Suprapubic skin (tissue), 4 donors: ENCODE measurements around the gene RELCH. TPM values are rescaled to one million over a fixed set of nuclear protein-coding genes. Genes with fewer than 3 reads are reported as not detected.

Experiments used
- DNase-seq, 2 donors: peaks; one replicate each; pipeline ENCODE4 v3.0.0-alpha.2; 2019; ENCODE audit warnings: low spot score in 2 of 2
- H3K27ac ChIP-seq: fragments of 200-600 bp; sonication (generic); one replicate; pipeline ENCODE4 v1.5.1; 2019
- H3K27me3 ChIP-seq: fragments of 200-600 bp; sonication (generic); one replicate; pipeline ENCODE4 v1.5.1; 2019
- H3K36me3 ChIP-seq: fragments of 200-600 bp; sonication (generic); one replicate; pipeline ENCODE4 v1.5.1; 2019
- H3K4me1 ChIP-seq: fragments of 200-600 bp; sonication (generic); one replicate; pipeline ENCODE4 v1.5.1; 2019
- H3K4me3 ChIP-seq: fragments of 200-600 bp; sonication (generic); one replicate; pipeline ENCODE4 v1.5.1; 2019; ENCODE audit warnings: mild to moderate bottlenecking
- H3K9me3 ChIP-seq: fragments of 200-600 bp; sonication (generic); one replicate; pipeline ENCODE4 v1.5.1; 2019
- EP300 ChIP-seq: sonication (generic); formaldehyde crosslinking; IDR thresholded peaks from one replicate; pipeline ENCODE4 v1.6.1; 2017; ENCODE audit warnings: antibody characterized with exemption
- POLR2A ChIP-seq, 2 donors: fragments of 450-650 bp; IDR thresholded peaks; one replicate each; pipeline ENCODE4 v1.6.1; 2017; ENCODE audit warnings: antibody characterized with exemption in 2 of 2, mild to moderate bottlenecking in 2 of 2, moderate library complexity in 2 of 2
- POLR2AphosphoS5 ChIP-seq, 3 donors: sonication (generic); formaldehyde crosslinking; IDR thresholded peaks; one replicate each; pipeline ENCODE4 v1.6.1; 2017; ENCODE audit warnings: antibody characterized with exemption in 3 of 3
- WGBS: methylation state at CpG from one replicate; pipeline ENCODE4 v1.1.5; 2018; 5-methylcytosine and 5-hydroxymethylcytosine counted together
- total RNA-seq, 4 donors: library from RNA; depleted of rRNA; stranded (reverse); fragments of >200 nt; gene quantifications; one replicate each; pipeline ENCODE4 v1.1.0, GENCODE V29; 2016
- TF ChIP-seq, protein P1 (sequence below), 2 donors: fragments of 200-600 bp in 1 of 2; fragments of 450-650 bp in 1 of 2; sonication (generic) in 1 of 2; IDR thresholded peaks; one replicate each; pipeline ENCODE4 v1.5.1; 2016 to 2019; ENCODE audit warnings: antibody characterized with exemption in 2 of 2, mild to moderate bottlenecking in 1 of 2, moderate library complexity in 1 of 2

RELCH gene
- total RNA-seq, 4 donors from 2014 or later = 54.2 to 108 (median 61.9) TPM

DNA sequence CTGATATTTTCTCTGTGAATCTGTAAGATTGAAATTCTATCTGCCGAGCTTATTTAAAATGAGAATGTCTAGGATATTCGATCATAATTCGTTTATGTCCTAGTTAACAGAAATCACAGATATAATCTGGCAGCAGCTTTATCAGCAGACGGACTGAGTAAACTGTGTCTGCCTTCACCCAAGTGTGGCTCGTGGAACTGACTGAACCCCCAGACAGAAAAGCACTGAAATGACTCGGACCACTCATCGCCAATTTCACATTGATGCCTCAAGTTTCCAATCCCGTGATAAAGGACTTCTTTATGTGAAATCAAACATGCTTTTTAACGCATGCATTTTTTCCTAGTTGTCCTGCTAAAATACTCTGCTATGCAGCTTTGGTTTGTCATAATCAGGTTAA lies 153.9 kb downstream of the RELCH start:
- peaks cover 2% of the 10 kb centered on the region for H3K27me3 ChIP-seq
- no peak overlapping the region for H3K4me3 ChIP-seq
- no peaks in the 10 kb centered on the region for H3K9me3 ChIP-seq
- WGBS = 87% methylated on average over 9 of the region's 9 CpGs
- no peaks in the 10 kb centered on the region for H3K4me1 ChIP-seq
- TF ChIP-seq, protein P1, sequence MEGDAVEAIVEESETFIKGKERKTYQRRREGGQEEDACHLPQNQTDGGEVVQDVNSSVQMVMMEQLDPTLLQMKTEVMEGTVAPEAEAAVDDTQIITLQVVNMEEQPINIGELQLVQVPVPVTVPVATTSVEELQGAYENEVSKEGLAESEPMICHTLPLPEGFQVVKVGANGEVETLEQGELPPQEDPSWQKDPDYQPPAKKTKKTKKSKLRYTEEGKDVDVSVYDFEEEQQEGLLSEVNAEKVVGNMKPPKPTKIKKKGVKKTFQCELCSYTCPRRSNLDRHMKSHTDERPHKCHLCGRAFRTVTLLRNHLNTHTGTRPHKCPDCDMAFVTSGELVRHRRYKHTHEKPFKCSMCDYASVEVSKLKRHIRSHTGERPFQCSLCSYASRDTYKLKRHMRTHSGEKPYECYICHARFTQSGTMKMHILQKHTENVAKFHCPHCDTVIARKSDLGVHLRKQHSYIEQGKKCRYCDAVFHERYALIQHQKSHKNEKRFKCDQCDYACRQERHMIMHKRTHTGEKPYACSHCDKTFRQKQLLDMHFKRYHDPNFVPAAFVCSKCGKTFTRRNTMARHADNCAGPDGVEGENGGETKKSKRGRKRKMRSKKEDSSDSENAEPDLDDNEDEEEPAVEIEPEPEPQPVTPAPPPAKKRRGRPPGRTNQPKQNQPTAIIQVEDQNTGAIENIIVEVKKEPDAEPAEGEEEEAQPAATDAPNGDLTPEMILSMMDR (IDR thresholded peaks at IDR 0.05) = no peak
- TF ChIP-seq POLR2A (IDR thresholded peaks at IDR 0.05) (no peak), EP300 (no peak), POLR2AphosphoS5 (IDR thresholded peaks at IDR 0.05) (no peak)
- no peak for DNase-seq
- no peak overlapping the region for H3K27ac ChIP-seq
- H3K36me3 ChIP-seq = no peaks in the 10 kb centered on the region

DNA sequence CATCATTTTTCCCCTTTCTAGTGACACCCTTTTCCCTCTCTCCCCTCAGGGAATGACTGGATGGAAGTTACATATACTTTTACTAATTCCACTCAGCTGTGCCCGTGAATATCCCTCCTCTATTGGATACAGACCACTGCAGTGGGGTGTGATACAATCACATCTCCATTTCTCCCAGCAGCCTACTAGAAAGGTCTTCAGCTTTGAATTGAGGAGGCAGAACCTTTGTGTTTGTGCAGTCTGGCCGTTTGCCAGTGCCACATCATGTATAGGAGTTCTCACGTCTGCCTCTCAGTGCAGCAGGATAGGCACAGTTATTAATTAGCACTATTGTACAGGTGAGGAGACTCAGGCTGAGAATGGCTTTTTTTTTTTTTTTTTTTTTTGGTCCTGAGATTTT lies 154.4 kb downstream of the RELCH start:
- H3K36me3 ChIP-seq = no peaks in the 10 kb centered on the region
- TF ChIP-seq, protein P1 (IDR thresholded peaks at IDR 0.05) = no peak
- TF ChIP-seq POLR2A (IDR thresholded peaks at IDR 0.05) = no peak
- no peak for TF ChIP-seq EP300
- TF ChIP-seq POLR2AphosphoS5 (IDR thresholded peaks at IDR 0.05) = no peak
- H3K27me3 ChIP-seq = peaks cover 2% of the 10 kb centered on the region
- no peaks in the 10 kb centered on the region for H3K9me3 ChIP-seq
- H3K4me1 ChIP-seq = no peaks in the 10 kb centered on the region
- WGBS = 57% methylated on average over 3 of the region's 3 CpGs
- DNase-seq = no peak
- H3K4me3 ChIP-seq = no peak overlapping the region
- H3K27ac ChIP-seq = no peak overlapping the region

DNA sequence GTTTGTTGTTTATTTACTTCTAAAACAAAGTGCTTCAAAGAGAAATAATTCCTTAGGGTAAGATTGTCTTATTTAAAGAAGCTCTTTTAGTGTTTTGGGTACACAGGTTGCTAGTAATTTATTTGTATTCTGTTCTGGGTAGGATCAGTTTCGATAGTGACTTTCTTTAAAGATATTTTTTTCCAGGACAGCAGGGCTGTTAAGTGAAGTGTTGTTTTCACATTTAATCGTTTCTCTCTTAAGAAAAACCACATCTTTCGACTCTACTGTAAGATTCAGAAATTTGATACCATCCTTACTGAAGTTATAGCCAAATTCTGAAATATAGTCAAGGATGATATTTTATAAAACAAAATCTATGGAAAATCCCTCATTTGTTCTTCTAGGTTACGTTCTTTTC lies 155.8 kb downstream of the RELCH start:
- Histone ChIP-seq H3K27me3 (peaks cover 2% of the 10 kb centered on the region), H3K9me3 (no peaks in the 10 kb centered on the region), H3K27ac (no peak overlapping the region), H3K36me3 (no peaks in the 10 kb centered on the region), H3K4me1 (no peaks in the 10 kb centered on the region), H3K4me3 (no peak overlapping the region)
- no peak for DNase-seq
- TF ChIP-seq EP300 (no peak), POLR2A (IDR thresholded peaks at IDR 0.05) (no peak)
- WGBS = 86% methylated on average over 4 of the region's 4 CpGs

DNA sequence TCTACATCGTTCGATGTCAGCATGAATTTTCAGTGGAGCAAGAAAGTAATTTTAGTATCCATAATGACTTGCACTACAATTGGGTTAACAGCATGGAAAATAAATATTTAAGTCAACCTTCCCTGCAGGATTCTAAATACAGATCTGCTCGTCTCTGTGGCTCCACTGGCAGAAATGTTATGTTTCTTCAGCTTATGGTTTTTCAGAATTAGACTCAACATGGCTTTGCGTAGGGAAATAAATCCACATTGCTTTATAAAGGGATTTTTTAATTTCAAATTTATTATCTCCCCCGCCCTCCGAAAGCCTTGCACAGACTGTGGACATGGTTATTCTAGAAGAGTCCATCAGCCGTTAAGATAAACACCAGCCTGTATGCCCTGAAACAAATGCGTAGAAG lies 156.3 kb downstream of the RELCH start:
- H3K4me3 ChIP-seq = no peak overlapping the region
- no peaks in the 10 kb centered on the region for H3K36me3 ChIP-seq
- WGBS = 95% methylated on average over 8 of the region's 8 CpGs
- H3K27me3 ChIP-seq = peaks cover 2% of the 10 kb centered on the region
- TF ChIP-seq, protein P1 (IDR thresholded peaks at IDR 0.05) = no peak
- TF ChIP-seq POLR2AphosphoS5 (IDR thresholded peaks at IDR 0.05) = no peak
- no peak for TF ChIP-seq EP300
- no peaks in the 10 kb centered on the region for H3K9me3 ChIP-seq
- no peak overlapping the region for H3K27ac ChIP-seq
- no peak for DNase-seq
- H3K4me1 ChIP-seq = no peaks in the 10 kb centered on the region

DNA sequence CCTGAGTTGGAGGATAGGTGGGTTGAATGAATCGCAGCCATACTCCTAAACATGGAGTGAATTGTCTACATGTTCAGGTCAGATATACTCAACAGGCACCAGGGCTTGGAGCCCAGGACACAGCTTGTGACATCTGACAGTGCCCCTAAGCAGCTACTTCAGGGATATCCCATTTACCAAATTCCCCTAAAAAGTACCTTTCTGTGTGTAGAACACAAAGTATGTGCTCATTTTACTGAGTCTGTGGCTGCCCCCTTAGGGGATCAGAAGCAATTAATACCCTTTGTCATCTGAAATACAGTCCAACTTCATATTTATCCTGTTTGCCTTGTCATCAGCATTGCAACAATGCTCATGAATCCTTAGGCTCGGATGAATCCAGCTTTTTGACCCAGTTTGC lies 158.9 kb downstream of the RELCH start:
- H3K27ac ChIP-seq = no peak overlapping the region
- H3K4me1 ChIP-seq = no peaks in the 10 kb centered on the region
- 79% methylated on average over 2 of the region's 2 CpGs for WGBS
- H3K4me3 ChIP-seq = no peak overlapping the region
- H3K9me3 ChIP-seq = no peaks in the 10 kb centered on the region
- H3K27me3 ChIP-seq = peaks cover 2% of the 10 kb centered on the region
- no peaks in the 10 kb centered on the region for H3K36me3 ChIP-seq
- DNase-seq = no peak
- TF ChIP-seq POLR2A (IDR thresholded peaks at IDR 0.05) (no peak), EP300 (no peak), POLR2AphosphoS5 (IDR thresholded peaks at IDR 0.05) (no peak)
- TF ChIP-seq, protein P1 (IDR thresholded peaks at IDR 0.05) = no peak
